HCEC 1CT (cell line): ENCODE results near the gene RAB1A.

ENCODE experiments used
- DNase-seq: peaks from one replicate; pipeline ENCODE4 v3.0.0-alpha.2; 2017

The RAB1A gene

GRCh38 chr2:65085148-65085547, 44.8 kb downstream of the RAB1A start:
- no peak for DNase-seq

GRCh38 chr2:65081232-65081685, 48.6 kb downstream of the RAB1A start:
- no peak for DNase-seq

- no peak for DNase-seq
These were observed 50.9 kb downstream of the RAB1A start for GRCh38 chr2:65079017-65079416.

- no peak for DNase-seq
These were observed 52.0 kb downstream of the RAB1A start for GRCh38 chr2:65077898-65078297.

- DNase-seq: peak; percentile 67
These were observed 53.6 kb downstream of the RAB1A start for GRCh38 chr2:65076345-65076710.

GRCh38 chr2:65075605-65076344, 54.1 kb downstream of the RAB1A start:
- no peak for DNase-seq

GRCh38 chr2:65075176-65075575, 54.7 kb downstream of the RAB1A start:
- no peak for DNase-seq

- DNase-seq: no peak
These were observed 55.9 kb downstream of the RAB1A start for GRCh38 chr2:65073879-65074565.

GRCh38 chr2:65072181-65072970, 57.5 kb downstream of the RAB1A start:
- no peak for DNase-seq

GRCh38 chr2:65071499-65072180, 58.3 kb downstream of the RAB1A start:
- no peak for DNase-seq

GRCh38 chr2:65070856-65071255, 59.0 kb downstream of the RAB1A start:
- no peak for DNase-seq

GRCh38 chr2:65070172-65070830, 59.6 kb downstream of the RAB1A start:
- DNase-seq: peak; percentile 48

- no peak for DNase-seq
These were observed 60.5 kb downstream of the RAB1A start for GRCh38 chr2:65069439-65069824.

GRCh38 chr2:65067806-65068553, 61.9 kb downstream of the RAB1A start:
- DNase-seq: no peak

- DNase-seq: peak; percentile 81
These were observed 65.0 kb downstream of the RAB1A start for GRCh38 chr2:65064728-65065552.

GRCh38 chr2:65062843-65063825, 66.8 kb downstream of the RAB1A start:
- DNase-seq: no peak

GRCh38 chr2:65061910-65062339, 68.0 kb downstream of the RAB1A start:
- no peak for DNase-seq

- DNase-seq: no peak
These were observed 68.6 kb downstream of the RAB1A start for GRCh38 chr2:65061146-65061909.

GRCh38 chr2:65059071-65059470, 70.8 kb downstream of the RAB1A start:
- DNase-seq: no peak
